ENCODE results near the gene GCH1. TPM values are rescaled to one million over a fixed set of nuclear protein-coding genes. Genes with fewer than 3 reads are reported as not detected.

The GCH1 gene
- total RNA-seq, 1 experiment from 2014 or later, result 7.7 TPM

GRCh38 chr14:54818201-54819133 is 84.2 kb downstream of the GCH1 start:
- intact Hi-C loops (cut with micrococcal nuclease; ENCODE audit: unreplicated experiment), result no loop called here
- Histone ChIP-seq H3K27ac (ENCODE audit: low read depth, low read length, poor library complexity, severe bottlenecking) (no peak overlapping the region), H3K36me3 (ENCODE audit: insufficient read depth, low read length, poor library complexity, severe bottlenecking) (no peaks in the 10 kb centered on the region), H3K27me3 (replicated peaks; ENCODE audit: insufficient read depth, low read depth, low read length, poor library complexity) (no peaks in the 10 kb centered on the region), H3K4me1 (ENCODE audit: insufficient read depth, low read length, poor library complexity, severe bottlenecking) (peaks cover 10% of the 10 kb centered on the region), H3K9me3 (ENCODE audit: low read depth, low read length, poor library complexity, severe bottlenecking) (peaks cover 1% of the 10 kb centered on the region), H3K4me3 (ENCODE audit: low read depth, low read length, poor library complexity, severe bottlenecking) (no peak overlapping the region)
- ChIA-PET CTCF (interaction anchor here (0.9 to 1.3 kb wide), 2 partner anchors 13 to 422 kb away, joined by 3 read pairs; partner anchors contain the start of gene CDKN3), POLR2A (ENCODE audit: low non-redundant PET) (no interaction called here)
- BruUV-seq (replicated peaks), result no TSS peak
- TF ChIP-seq EZH2 (IDR thresholded peaks at IDR 0.05; ENCODE audit: borderline replicate concordance, low read depth, low read length, poor library complexity, severe bottlenecking) (no peak), CTCF (conservative IDR thresholded peaks at IDR 0.05; ENCODE audit: low read depth, low read length) (no peak)
- DNase-seq (ENCODE audit: low spot score), result peak; percentile 95

- DNase-seq (ENCODE audit: low spot score), result no peak
- intact Hi-C loops (cut with micrococcal nuclease; ENCODE audit: unreplicated experiment), result no loop called here
Observed at GRCh38 chr14:54817506-54817905, 85.1 kb downstream of the GCH1 start.

GRCh38 chr14:54816450-54816849 is 86.2 kb downstream of the GCH1 start:
- H3K27me3 ChIP-seq (replicated peaks; ENCODE audit: insufficient read depth, low read depth, low read length, poor library complexity), result no peaks in the 10 kb centered on the region
- H3K4me3 ChIP-seq (ENCODE audit: low read depth, low read length, poor library complexity, severe bottlenecking), result no peak overlapping the region
- no TSS peak for BruUV-seq (replicated peaks)
- POLR2A ChIA-PET (ENCODE audit: low non-redundant PET), result no interaction called here
- CTCF ChIA-PET, result interaction anchor here (0.6 kb wide), 1 partner anchor 42 kb away, joined by 4 read pairs; no protein-coding TSS in a partner anchor
- no peaks in the 10 kb centered on the region for H3K9me3 ChIP-seq (ENCODE audit: low read depth, low read length, poor library complexity, severe bottlenecking)
- no peak overlapping the region for H3K27ac ChIP-seq (ENCODE audit: low read depth, low read length, poor library complexity, severe bottlenecking)
- intact Hi-C loops (cut with micrococcal nuclease; ENCODE audit: unreplicated experiment), result no loop called here
- no peak for DNase-seq (ENCODE audit: low spot score)
- peaks cover 10% of the 10 kb centered on the region for H3K4me1 ChIP-seq (ENCODE audit: insufficient read depth, low read length, poor library complexity, severe bottlenecking)
- TF ChIP-seq CTCF (conservative IDR thresholded peaks at IDR 0.05; ENCODE audit: low read depth, low read length) (no peak), EZH2 (IDR thresholded peaks at IDR 0.05; ENCODE audit: borderline replicate concordance, low read depth, low read length, poor library complexity, severe bottlenecking) (no peak)
- no peaks in the 10 kb centered on the region for H3K36me3 ChIP-seq (ENCODE audit: insufficient read depth, low read length, poor library complexity, severe bottlenecking)

More at GRCh38 chr14:54817506-54817905, 85.1 kb downstream of the GCH1 start:
- Histone ChIP-seq H3K27ac (ENCODE audit: low read depth, low read length, poor library complexity, severe bottlenecking) (no peak overlapping the region), H3K27me3 (replicated peaks; ENCODE audit: insufficient read depth, low read depth, low read length, poor library complexity) (no peaks in the 10 kb centered on the region), H3K4me3 (ENCODE audit: low read depth, low read length, poor library complexity, severe bottlenecking) (no peak overlapping the region), H3K9me3 (ENCODE audit: low read depth, low read length, poor library complexity, severe bottlenecking) (no peaks in the 10 kb centered on the region), H3K4me1 (ENCODE audit: insufficient read depth, low read length, poor library complexity, severe bottlenecking) (peaks cover 10% of the 10 kb centered on the region), H3K36me3 (ENCODE audit: insufficient read depth, low read length, poor library complexity, severe bottlenecking) (no peaks in the 10 kb centered on the region)
- BruUV-seq (replicated peaks), result no TSS peak
- POLR2A ChIA-PET (ENCODE audit: low non-redundant PET), result no interaction called here
- TF ChIP-seq CTCF (conservative IDR thresholded peaks at IDR 0.05; ENCODE audit: low read depth, low read length) (no peak), EZH2 (IDR thresholded peaks at IDR 0.05; ENCODE audit: borderline replicate concordance, low read depth, low read length, poor library complexity, severe bottlenecking) (no peak)
- CTCF ChIA-PET, result no interaction called here
